Left lung (tissue), 10 donors: ENCODE data around the gene SLC38A9. TPM values are rescaled to one million over a fixed set of nuclear protein-coding genes. Genes with fewer than 3 reads are reported as not detected.
"Not testable (repeated sequence)": the region's sequence is repeated elsewhere in the genome, so short reads cannot be mapped to it uniquely, and the experiment has no call there.

ENCODE experiments used
- ATAC-seq: fragments of 200-7000 bp; cut with Tn5 transposase; one replicate; pipeline ENCODE4 v1.9.1; 2020; ENCODE audit warnings: moderate library complexity
- DNase-seq, 4 donors: peaks; one replicate each; pipeline ENCODE4 v3.0.0-alpha.2; 2013 to 2020
- H3K27ac ChIP-seq, 2 donors: fragments of 200-600 bp; sonication (generic) in 1 of 2; one replicate each; pipeline versions ENCODE4 v1.5.0 to v1.8.0; 2020 to 2021
- H3K27me3 ChIP-seq, 2 donors: fragments of 200-600 bp; sonication (generic) in 1 of 2; one replicate each; pipeline versions ENCODE4 v1.5.0 to v1.8.0; 2020 to 2021
- H3K36me3 ChIP-seq, 2 donors: fragments of 200-600 bp; sonication (generic) in 1 of 2; one replicate each; pipeline versions ENCODE4 v1.5.0 to v1.8.0; 2020 to 2021
- H3K4me1 ChIP-seq, 2 donors: fragments of 200-600 bp; one replicate each; pipeline ENCODE4 v1.8.0; 2021
- H3K4me3 ChIP-seq, 2 donors: fragments of 200-600 bp; sonication (generic) in 1 of 2; one replicate each; pipeline versions ENCODE4 v1.5.0 to v1.8.0; 2020 to 2021; ENCODE audit warnings: mild to moderate bottlenecking in 1 of 2
- H3K9me3 ChIP-seq, 2 donors: fragments of 200-600 bp; sonication (generic) in 1 of 2; one replicate each; pipeline versions ENCODE4 v1.5.0 to v1.8.0; 2020 to 2021
- intact Hi-C, 2 donors: fragments of 100-400 bp; cut with DNase I; formaldehyde crosslinking; loops; one replicate each; pipeline versions ENCODE4 v1.11.2 to v1.14.2; 2022
- polyA plus RNA-seq, 6 donors: library from polyadenylated mRNA; unstranded; fragments of 120-200 nt; gene quantifications; one replicate each; pipeline ENCODE4 v1.2.1, GENCODE V29; 2013; ENCODE audit not compliant: insufficient read length in 6 of 6
- total RNA-seq, 2 donors: library from RNA; stranded (reverse); fragmentation: NEBNext Ultra II Directional; extraction: Animal tissue kit (Norgen Biotek cat#: 25700); gene quantifications; one replicate each; pipeline ENCODE4 v1.2.1, GENCODE V29; 2021
- TF ChIP-seq, protein P1 (sequence below), 2 donors: fragments of 200-600 bp; sonication (generic) in 1 of 2; IDR thresholded peaks; one replicate each; pipeline versions ENCODE4 v1.5.0 to v1.8.0; 2021; ENCODE audit warnings: antibody characterized with exemption in 2 of 2
- donor health status: DM: no; HTN: yes; CAD: no.
- donor health status: DM: no; HTN: no; CAD: no.

Gene SLC38A9
- total and polyA plus RNA-seq, 8 donors, result 21.4 to 34.7 (median 30.2) TPM

DNA sequence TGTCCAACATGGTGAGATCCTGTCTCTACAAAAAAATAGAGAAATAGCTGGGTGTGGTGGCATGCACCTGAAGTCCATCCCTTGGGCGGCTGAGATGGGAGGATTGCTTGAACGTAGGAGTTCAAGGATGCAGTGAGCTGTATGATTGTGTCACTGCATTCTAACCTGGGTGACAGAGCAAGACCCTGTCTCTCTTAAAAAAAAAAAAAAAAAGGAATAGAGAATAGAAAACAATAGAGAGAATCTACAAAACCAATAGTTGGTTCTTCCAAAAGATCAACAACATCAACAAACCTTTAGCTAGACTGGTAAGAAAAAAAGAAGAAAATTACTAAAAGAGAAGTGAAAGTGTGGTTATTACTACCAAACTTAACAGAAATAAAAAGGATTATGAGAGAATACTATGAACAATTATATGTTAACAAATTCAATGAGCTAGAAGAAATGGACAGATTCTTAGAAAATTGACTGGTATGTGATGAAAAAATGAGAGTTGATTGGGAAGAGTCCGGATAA, 8.1 kb upstream of the SLC38A9 start:
- no peaks in the 10 kb centered on the region for H3K9me3 ChIP-seq
- no peaks in the 10 kb centered on the region for H3K36me3 ChIP-seq
- DNase-seq (no peak), ATAC-seq (no peak)
- TF ChIP-seq, protein P1, sequence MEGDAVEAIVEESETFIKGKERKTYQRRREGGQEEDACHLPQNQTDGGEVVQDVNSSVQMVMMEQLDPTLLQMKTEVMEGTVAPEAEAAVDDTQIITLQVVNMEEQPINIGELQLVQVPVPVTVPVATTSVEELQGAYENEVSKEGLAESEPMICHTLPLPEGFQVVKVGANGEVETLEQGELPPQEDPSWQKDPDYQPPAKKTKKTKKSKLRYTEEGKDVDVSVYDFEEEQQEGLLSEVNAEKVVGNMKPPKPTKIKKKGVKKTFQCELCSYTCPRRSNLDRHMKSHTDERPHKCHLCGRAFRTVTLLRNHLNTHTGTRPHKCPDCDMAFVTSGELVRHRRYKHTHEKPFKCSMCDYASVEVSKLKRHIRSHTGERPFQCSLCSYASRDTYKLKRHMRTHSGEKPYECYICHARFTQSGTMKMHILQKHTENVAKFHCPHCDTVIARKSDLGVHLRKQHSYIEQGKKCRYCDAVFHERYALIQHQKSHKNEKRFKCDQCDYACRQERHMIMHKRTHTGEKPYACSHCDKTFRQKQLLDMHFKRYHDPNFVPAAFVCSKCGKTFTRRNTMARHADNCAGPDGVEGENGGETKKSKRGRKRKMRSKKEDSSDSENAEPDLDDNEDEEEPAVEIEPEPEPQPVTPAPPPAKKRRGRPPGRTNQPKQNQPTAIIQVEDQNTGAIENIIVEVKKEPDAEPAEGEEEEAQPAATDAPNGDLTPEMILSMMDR (IDR thresholded peaks at IDR 0.05), result no peak
- H3K27ac ChIP-seq, result no peak overlapping the region
- no peaks in the 10 kb centered on the region for H3K27me3 ChIP-seq
- no peaks in the 10 kb centered on the region for H3K4me1 ChIP-seq
- H3K4me3 ChIP-seq, result no peak overlapping the region
- intact Hi-C loops, result no loop called here

DNA sequence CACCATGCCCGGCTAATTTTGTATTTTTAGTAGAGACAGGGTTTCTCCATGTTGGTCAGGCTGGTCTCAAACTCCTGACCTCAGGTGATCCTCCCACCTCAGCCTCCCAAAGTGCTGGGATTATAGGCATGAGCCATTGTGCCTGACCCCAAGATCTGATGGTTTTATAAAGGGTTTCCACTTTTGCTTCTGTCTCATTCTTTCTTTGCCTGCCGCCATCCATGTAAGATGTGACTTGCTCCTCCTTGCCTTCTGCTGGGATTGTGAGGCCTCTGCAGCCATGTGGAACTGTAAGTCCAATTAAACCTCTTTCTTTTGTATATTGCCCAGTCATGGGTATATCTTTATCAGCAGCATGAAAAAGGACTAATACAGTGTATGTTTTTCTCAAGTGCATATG, 6.9 kb upstream of the SLC38A9 start:
- H3K36me3 ChIP-seq, DNase-seq, H3K27me3 ChIP-seq, ATAC-seq, H3K4me3 ChIP-seq, H3K4me1 ChIP-seq, intact Hi-C loops, H3K9me3 ChIP-seq, H3K27ac ChIP-seq: not testable (repeated sequence)

- intact Hi-C loops, result no loop called here
- H3K4me3 ChIP-seq, result no peak overlapping the region
- ATAC-seq (no peak), DNase-seq (no peak)
- H3K4me1 ChIP-seq, result peaks cover 5 to 17% of the 10 kb centered on the region in 2 donors
- H3K27ac ChIP-seq, result no peak overlapping the region
- H3K9me3 ChIP-seq, result no peaks in the 10 kb centered on the region
- H3K27me3 ChIP-seq, result no peaks in the 10 kb centered on the region
- no peaks in the 10 kb centered on the region for H3K36me3 ChIP-seq
- TF ChIP-seq, protein P1 (IDR thresholded peaks at IDR 0.05), result no peak
Observed at GRCh38 chr5:55715519-55716078, 3.5 kb upstream of the SLC38A9 start.

- no peaks in the 10 kb centered on the region for H3K9me3 ChIP-seq
Observed at GRCh38 chr5:55714749-55715148, 2.6 kb upstream of the SLC38A9 start.

DNA sequence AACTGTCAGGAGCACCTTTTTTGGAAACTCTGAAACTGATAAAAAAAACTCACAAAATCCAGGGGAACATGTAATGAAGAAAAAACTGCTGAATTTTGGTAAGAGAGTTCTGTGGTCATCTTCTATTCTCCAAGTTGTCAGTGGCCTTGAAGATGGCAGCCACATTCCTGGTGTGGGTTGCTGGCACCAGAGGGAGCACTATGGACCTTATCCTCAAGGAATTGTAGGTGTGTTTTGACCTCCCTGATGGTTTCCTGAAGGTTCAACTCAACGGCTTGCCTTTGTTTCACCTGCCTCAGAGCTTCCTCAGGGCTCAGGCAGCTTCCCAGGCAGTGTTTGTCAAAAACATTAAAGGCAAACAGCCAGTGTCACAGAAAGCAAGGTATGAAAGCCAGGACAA, 2.2 kb upstream of the SLC38A9 start:
- H3K27ac ChIP-seq, result no peak overlapping the region
- intact Hi-C loops, result no loop called here
- peaks cover 5 to 18% of the 10 kb centered on the region in 2 donors for H3K4me1 ChIP-seq
- no peak for DNase-seq
- ATAC-seq, result no peak
- peaks cover 0 to under 1% of the 10 kb centered on the region in 2 donors for H3K36me3 ChIP-seq
- TF ChIP-seq, protein P1 (IDR thresholded peaks at IDR 0.05), result no peak
- no peaks in the 10 kb centered on the region for H3K27me3 ChIP-seq
- no peak overlapping the region for H3K4me3 ChIP-seq
- H3K9me3 ChIP-seq, result no peaks in the 10 kb centered on the region

More at GRCh38 chr5:55714749-55715148, 2.6 kb upstream of the SLC38A9 start:
- Histone ChIP-seq H3K4me3 (no peak overlapping the region), H3K27ac (no peak overlapping the region), H3K36me3 (no peaks in the 10 kb centered on the region), H3K27me3 (no peaks in the 10 kb centered on the region), H3K4me1 (peaks cover 5 to 18% of the 10 kb centered on the region in 2 donors)
- DNase-seq (no peak), ATAC-seq (no peak)
- intact Hi-C loops, result no loop called here
- TF ChIP-seq, protein P1 (IDR thresholded peaks at IDR 0.05), result no peak

DNA sequence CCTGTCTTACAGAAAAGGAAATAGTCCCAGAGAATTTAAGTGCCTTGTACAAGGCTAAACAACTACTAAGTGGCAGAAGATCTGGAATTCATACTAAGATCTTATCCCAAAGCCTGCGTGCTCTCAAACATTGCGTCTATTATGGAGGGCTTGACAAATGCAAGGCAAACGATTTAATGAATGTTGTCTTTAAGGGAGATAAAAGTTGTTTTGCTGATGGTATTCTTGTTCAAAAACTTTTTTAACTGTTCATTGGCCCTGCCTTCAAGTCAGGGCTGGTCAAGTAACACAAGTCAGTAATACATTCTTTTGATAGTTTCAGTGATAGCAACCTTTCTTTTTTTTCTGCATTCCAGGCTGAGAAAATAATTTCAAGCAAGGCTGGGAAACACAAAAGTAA, 1.7 kb upstream of the SLC38A9 start:
- TF ChIP-seq, protein P1 (IDR thresholded peaks at IDR 0.05), result no peak

More for the DNA sequence above, 1.7 kb upstream of the SLC38A9 start:
- Histone ChIP-seq H3K27me3 (no peaks in the 10 kb centered on the region), H3K27ac (no peak overlapping the region), H3K4me1 (peaks cover 5 to 18% of the 10 kb centered on the region in 2 donors), H3K4me3 (no peak overlapping the region), H3K9me3 (no peaks in the 10 kb centered on the region), H3K36me3 (peaks cover 0 to 5% of the 10 kb centered on the region in 2 donors)
- intact Hi-C loops, result no loop called here
- ATAC-seq, result no peak
- no peak for DNase-seq
